Prostate gland (tissue), 2 donors: ENCODE data around the gene SPAG7.

Experiments
- CTCF ChIP-seq, 4 experiments: fragments of 200-600 bp in 2 of 4; fragments of 450-650 bp in 2 of 4; sonication (generic) in 2 of 4; IDR thresholded peaks; 1 replicate in 3 of 4; 2 replicates in 1 of 4; pipeline ENCODE4 v1.5.1; 2016 to 2019; ENCODE audit warnings: antibody characterized with exemption in 4 of 4, mild to moderate bottlenecking in 2 of 4, moderate library complexity in 2 of 4
- POLR2A ChIP-seq: fragments of 450-650 bp; IDR thresholded peaks from one replicate; pipeline ENCODE4 v1.6.1; 2016; ENCODE audit warnings: antibody characterized with exemption, mild to moderate bottlenecking
- POLR2AphosphoS5 ChIP-seq: sonication (generic); formaldehyde crosslinking; IDR thresholded peaks from one replicate; pipeline ENCODE4 v1.6.1; 2017; ENCODE audit warnings: antibody characterized with exemption

- TF ChIP-seq CTCF (IDR thresholded peaks at IDR 0.05) (no peak), POLR2A (no peak), POLR2AphosphoS5 (no peak)
Measured at GRCh38 chr17:4969047-4969550, 1.5 kb upstream of the SPAG7 start.
